ENCODE results near the gene ADA.

GRCh38 chr20:44629542-44629941 is 22.0 kb downstream of the ADA start:
- TF ChIP-seq USF2 (IDR thresholded peaks at IDR 0.05; ENCODE audit: low read depth, low read length), result no peak
- TF ChIP-seq POLR2A (IDR thresholded peaks at IDR 0.05; ENCODE audit: low read depth, low read length), result no peak
- TF ChIP-seq MXI1 (IDR thresholded peaks at IDR 0.05; ENCODE audit: borderline replicate concordance, low read depth, low read length), result no peak
- no peak for TF ChIP-seq CTCF (conservative IDR thresholded peaks at IDR 0.05; ENCODE audit: low read depth, low read length)
- no peak for TF ChIP-seq BHLHE40 (IDR thresholded peaks at IDR 0.05; ENCODE audit: low read depth, low read length)
